Left ventricle myocardium inferior (tissue), 1 donor: ENCODE data around the gene ADCY2. TPM values are rescaled to one million over a fixed set of nuclear protein-coding genes. Genes with fewer than 3 reads are reported as not detected.

ENCODE experiments used
- DNase-seq: peaks from one replicate; pipeline ENCODE4 v3.0.0-alpha.2; 2020
- H3K27ac ChIP-seq: fragments of 200-600 bp; replicated peaks from 2 replicates; pipeline ENCODE4 v1.8.0; 2021
- H3K27me3 ChIP-seq: fragments of 200-600 bp; 2 replicates; pipeline ENCODE4 v1.8.0; 2021; ENCODE audit warnings: low read depth
- H3K36me3 ChIP-seq: fragments of 200-600 bp; 2 replicates; pipeline ENCODE4 v1.8.0; 2021
- H3K4me1 ChIP-seq: fragments of 200-600 bp; 2 replicates; pipeline ENCODE4 v1.8.0; 2021
- H3K4me3 ChIP-seq: fragments of 200-600 bp; 2 replicates; pipeline ENCODE4 v1.8.0; 2021; ENCODE audit warnings: mild to moderate bottlenecking, moderate library complexity
- H3K9me3 ChIP-seq: fragments of 200-600 bp; replicated peaks from 2 replicates; pipeline ENCODE4 v1.8.0; 2021
- intact Hi-C: fragments of 100-400 bp; cut with micrococcal nuclease; formaldehyde crosslinking; loops from one replicate; pipeline ENCODE4 v1.11.0; 2022
- total RNA-seq: library from RNA; stranded (reverse); fragmentation: NEBNext Ultra II Directional; extraction: Animal tissue kit (Norgen Biotek cat#: 25700); gene quantifications from one replicate; pipeline ENCODE4 v1.2.1, GENCODE V29; 2021
- TF ChIP-seq, protein P1 (sequence below): fragments of 200-600 bp; IDR thresholded peaks from 2 replicates; pipeline ENCODE4 v1.8.0; 2021; ENCODE audit warnings: antibody characterized with exemption, mild to moderate bottlenecking, borderline replicate concordance
- donor health status: DM: no; HTN: yes; CAD: no; lungs with severe emphysema.

Gene ADCY2
- total RNA-seq, 1 donor from 2014 or later: 0.30 TPM

DNA sequence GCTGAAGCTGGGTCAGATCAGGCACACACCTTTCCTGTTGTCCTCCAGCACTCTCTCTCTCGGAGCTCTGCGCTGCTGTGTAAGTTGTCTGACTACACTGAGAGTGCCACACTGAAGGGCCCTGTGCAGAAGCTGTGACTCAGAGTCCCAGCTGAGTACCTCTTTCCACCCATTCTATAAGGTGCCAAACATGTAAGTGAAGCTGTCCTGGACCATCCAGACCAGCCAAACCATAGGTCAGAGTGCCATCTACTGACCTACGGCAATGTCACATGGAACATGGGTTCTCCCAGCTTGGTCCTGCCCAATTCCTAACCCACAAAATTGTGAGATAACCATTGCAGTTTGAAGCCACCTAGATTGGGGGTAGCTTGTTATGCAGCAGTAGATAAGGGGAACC lies 68.2 kb downstream of the ADCY2 start:
- Histone ChIP-seq H3K27me3 (peaks cover 8% of the 10 kb centered on the region), H3K4me3 (no peak overlapping the region), H3K36me3 (no peaks in the 10 kb centered on the region), H3K4me1 (no peaks in the 10 kb centered on the region), H3K9me3 (no peaks in the 10 kb centered on the region), H3K27ac (no peak overlapping the region)
- intact Hi-C loops: no loop called here
- DNase-seq: no peak
- TF ChIP-seq, protein P1, sequence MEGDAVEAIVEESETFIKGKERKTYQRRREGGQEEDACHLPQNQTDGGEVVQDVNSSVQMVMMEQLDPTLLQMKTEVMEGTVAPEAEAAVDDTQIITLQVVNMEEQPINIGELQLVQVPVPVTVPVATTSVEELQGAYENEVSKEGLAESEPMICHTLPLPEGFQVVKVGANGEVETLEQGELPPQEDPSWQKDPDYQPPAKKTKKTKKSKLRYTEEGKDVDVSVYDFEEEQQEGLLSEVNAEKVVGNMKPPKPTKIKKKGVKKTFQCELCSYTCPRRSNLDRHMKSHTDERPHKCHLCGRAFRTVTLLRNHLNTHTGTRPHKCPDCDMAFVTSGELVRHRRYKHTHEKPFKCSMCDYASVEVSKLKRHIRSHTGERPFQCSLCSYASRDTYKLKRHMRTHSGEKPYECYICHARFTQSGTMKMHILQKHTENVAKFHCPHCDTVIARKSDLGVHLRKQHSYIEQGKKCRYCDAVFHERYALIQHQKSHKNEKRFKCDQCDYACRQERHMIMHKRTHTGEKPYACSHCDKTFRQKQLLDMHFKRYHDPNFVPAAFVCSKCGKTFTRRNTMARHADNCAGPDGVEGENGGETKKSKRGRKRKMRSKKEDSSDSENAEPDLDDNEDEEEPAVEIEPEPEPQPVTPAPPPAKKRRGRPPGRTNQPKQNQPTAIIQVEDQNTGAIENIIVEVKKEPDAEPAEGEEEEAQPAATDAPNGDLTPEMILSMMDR: no peak

DNA sequence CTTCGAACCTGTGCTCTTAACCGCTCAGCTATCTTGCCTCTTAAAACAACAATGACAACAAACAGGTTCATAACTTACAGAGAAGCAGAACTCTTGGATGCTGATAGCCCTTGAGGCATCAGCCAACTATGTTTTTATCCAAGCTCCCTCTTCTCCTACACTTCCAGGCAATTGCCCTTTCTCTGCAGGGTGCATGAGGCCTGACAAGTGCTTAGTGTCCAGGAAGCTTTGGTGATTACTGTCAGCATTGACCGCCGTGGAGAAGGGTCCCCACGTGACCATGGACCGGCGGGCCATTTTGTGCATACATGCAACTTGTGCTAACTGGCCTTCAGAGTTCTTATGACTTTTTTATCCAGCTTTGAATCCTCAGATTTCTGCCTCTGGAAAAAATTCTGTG lies 71.2 kb downstream of the ADCY2 start:
- intact Hi-C loops: no loop called here
- Histone ChIP-seq H3K36me3 (no peaks in the 10 kb centered on the region), H3K4me1 (no peaks in the 10 kb centered on the region), H3K4me3 (no peak overlapping the region), H3K27me3 (peaks cover 8% of the 10 kb centered on the region), H3K9me3 (peaks cover 18% of the 10 kb centered on the region), H3K27ac (no peak overlapping the region)
- TF ChIP-seq, protein P1: no peak
- no peak for DNase-seq

GRCh38 chr5:7468742-7469141 lies 72.8 kb downstream of the ADCY2 start:
- DNase-seq: no peak

GRCh38 chr5:7471710-7472109 lies 75.8 kb downstream of the ADCY2 start:
- Histone ChIP-seq H3K4me3 (no peak overlapping the region), H3K4me1 (no peaks in the 10 kb centered on the region), H3K27ac (no peak overlapping the region), H3K36me3 (no peaks in the 10 kb centered on the region), H3K27me3 (peaks cover 1% of the 10 kb centered on the region), H3K9me3 (peaks cover 23% of the 10 kb centered on the region)
- TF ChIP-seq, protein P1: no peak
- intact Hi-C loops: no loop called here
- no peak for DNase-seq

More at GRCh38 chr5:7468742-7469141, 72.8 kb downstream of the ADCY2 start:
- TF ChIP-seq, protein P1: no peak
- H3K9me3 ChIP-seq: peaks cover 23% of the 10 kb centered on the region
- H3K4me1 ChIP-seq: no peaks in the 10 kb centered on the region
- H3K4me3 ChIP-seq: no peak overlapping the region
- peaks cover 8% of the 10 kb centered on the region for H3K27me3 ChIP-seq
- intact Hi-C loops: no loop called here
- H3K36me3 ChIP-seq: no peaks in the 10 kb centered on the region
- H3K27ac ChIP-seq: no peak overlapping the region

DNA sequence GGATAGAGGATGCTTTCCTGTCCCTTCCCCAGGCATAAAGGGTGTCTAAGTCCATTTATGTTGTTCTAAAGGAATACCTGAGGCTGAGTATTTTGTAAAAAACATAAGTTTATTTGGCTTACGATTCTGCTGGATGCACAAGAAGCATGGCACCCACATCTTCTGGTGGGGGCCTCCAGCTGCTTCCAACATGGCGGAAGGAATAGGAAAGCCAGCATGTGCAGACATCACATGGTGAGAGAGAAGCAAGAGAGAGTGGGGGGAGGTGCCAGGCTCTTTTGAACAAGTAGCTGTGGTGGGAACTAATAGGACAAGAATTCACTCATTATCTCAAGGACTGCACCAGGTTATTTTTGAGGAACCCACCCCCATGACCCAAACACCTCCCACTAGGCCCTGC lies 77.2 kb downstream of the ADCY2 start:
- no peak for DNase-seq
- H3K4me1 ChIP-seq: no peaks in the 10 kb centered on the region
- intact Hi-C loops: no loop called here
- H3K4me3 ChIP-seq: no peak overlapping the region
- H3K36me3 ChIP-seq: no peaks in the 10 kb centered on the region
- TF ChIP-seq, protein P1: no peak
- no peaks in the 10 kb centered on the region for H3K27me3 ChIP-seq
- H3K27ac ChIP-seq: no peak overlapping the region
- H3K9me3 ChIP-seq: peaks cover 23% of the 10 kb centered on the region
